A673 (cell line): Measurements from ENCODE around the gene FNDC7. TPM values are rescaled to one million over a fixed set of nuclear protein-coding genes. Genes with fewer than 3 reads are reported as not detected.

Source experiments
- BruUV-seq: library from RNA; stranded (reverse); fragments of 400-500 nt; replicated peaks from 2 replicates; lab custom pipeline; 2021; lab: Mats Ljungman, UMichigan
- CTCF ChIA-PET: fragments of 300-600 bp; sonication (Branson Sonifier 250); formaldehyde crosslinking; loops from one replicate; lab custom pipeline; 2022; ENCODE audit warnings: antibody characterized with exemption; lab: Charles Lee
- POLR2A ChIA-PET: fragments of 300-600 bp; sonication (Branson Sonifier 250); formaldehyde crosslinking; loops from one replicate; lab custom pipeline; 2022; ENCODE audit warnings: antibody characterized with exemption; ENCODE audit not compliant: low non-redundant PET; lab: Charles Lee
- DNase-seq: peaks from one replicate; pipeline ENCODE4 v3.0.0-alpha.2; 2015; ENCODE audit warnings: low spot score
- H3K27ac ChIP-seq: fragments of 200-600 bp; sonication (generic); 2 replicates; pipeline ENCODE4 v1.5.1; 2016; ENCODE audit warnings: mixed run types, low read depth, mild to moderate bottlenecking, mixed read lengths, antibody characterized with exemption, low read length; ENCODE audit not compliant: poor library complexity, severe bottlenecking
- H3K27me3 ChIP-seq: fragments of 200-600 bp; sonication (generic); replicated peaks from 2 replicates; pipeline ENCODE4 v1.6.1; 2017; ENCODE audit warnings: mixed run types, low read depth, mild to moderate bottlenecking, mixed read lengths, antibody characterized with exemption, low read length; ENCODE audit not compliant: insufficient read depth, poor library complexity
- H3K36me3 ChIP-seq: fragments of 200-600 bp; sonication (generic); 2 replicates; pipeline ENCODE4 v1.6.1; 2016; ENCODE audit warnings: mixed run types, mild to moderate bottlenecking, mixed read lengths, antibody characterized with exemption, low read length; ENCODE audit not compliant: insufficient read depth, poor library complexity, severe bottlenecking
- H3K4me1 ChIP-seq: fragments of 200-600 bp; sonication (generic); 2 replicates; pipeline ENCODE4 v1.6.1; 2017; ENCODE audit warnings: mixed run types, mild to moderate bottlenecking, mixed read lengths, antibody characterized with exemption, low read length; ENCODE audit not compliant: insufficient read depth, poor library complexity, severe bottlenecking
- H3K4me3 ChIP-seq: fragments of 200-600 bp; sonication (generic); 2 replicates; pipeline ENCODE4 v1.5.1; 2016; ENCODE audit warnings: low read depth, mixed run types, mild to moderate bottlenecking, mixed read lengths, low read length; ENCODE audit not compliant: poor library complexity, severe bottlenecking
- H3K9me3 ChIP-seq: fragments of 200-600 bp; sonication (generic); 2 replicates; pipeline ENCODE4 v1.6.1; 2016; ENCODE audit warnings: mixed run types, low read depth, mild to moderate bottlenecking, mixed read lengths, antibody characterized with exemption, low read length; ENCODE audit not compliant: poor library complexity, severe bottlenecking
- CTCF ChIP-seq: fragments of 300-800, 200-600 bp; sonication (generic); conservative IDR thresholded peaks from 2 replicates; pipeline ENCODE4 v1.5.1; 2017; ENCODE audit warnings: low read depth, mild to moderate bottlenecking, antibody characterized with exemption, low read length, moderate library complexity, mixed read lengths
- EZH2 ChIP-seq: fragments of 200-600 bp; sonication (generic); IDR thresholded peaks from 2 replicates; pipeline ENCODE4 v1.6.1; 2017; ENCODE audit warnings: borderline replicate concordance, low read depth, mild to moderate bottlenecking, mixed read lengths, antibody characterized with exemption, low read length; ENCODE audit not compliant: poor library complexity, severe bottlenecking
- intact Hi-C: fragments of 100-400 bp; cut with micrococcal nuclease; formaldehyde crosslinking; loops from one replicate; pipeline ENCODE4 v1.10.0; 2022; ENCODE audit not compliant: unreplicated experiment
- total RNA-seq: library from RNA; stranded (reverse); gene quantifications from 2 replicates; pipeline ENCODE4 v1.2.3, GENCODE V29; 2021

FNDC7 gene
- total RNA-seq, 1 experiment from 2014 or later: 0.13 TPM

DNA sequence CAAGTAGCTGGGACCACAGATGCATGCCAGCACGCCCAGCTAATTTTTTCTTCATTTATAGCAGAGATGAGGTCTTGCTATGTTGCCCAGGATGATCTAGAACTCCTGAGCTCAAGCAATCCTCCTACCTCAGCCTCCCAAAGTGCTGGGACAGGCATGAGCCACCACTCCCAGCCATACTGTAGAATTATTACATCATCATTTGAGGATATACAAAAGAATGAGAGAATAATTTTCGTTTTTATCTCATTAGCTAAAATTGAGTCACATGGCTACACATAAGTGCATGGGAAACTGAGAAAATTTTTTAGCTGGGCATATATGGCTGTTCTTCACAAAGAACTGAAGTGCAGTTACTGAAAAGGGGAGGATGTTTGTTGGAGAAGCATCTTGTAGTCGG is 55.0 kb downstream of the FNDC7 start:
- no peak for DNase-seq
- Histone ChIP-seq H3K36me3 (no peaks in the 10 kb centered on the region), H3K27me3 (no peaks in the 10 kb centered on the region), H3K4me1 (peaks cover 4% of the 10 kb centered on the region), H3K9me3 (no peaks in the 10 kb centered on the region), H3K4me3 (no peak overlapping the region), H3K27ac (no peak overlapping the region)
- CTCF ChIA-PET: no interaction called here
- BruUV-seq: no TSS peak
- intact Hi-C loops: no loop called here
- POLR2A ChIA-PET: no interaction called here
- TF ChIP-seq CTCF (no peak), EZH2 (no peak)

DNA sequence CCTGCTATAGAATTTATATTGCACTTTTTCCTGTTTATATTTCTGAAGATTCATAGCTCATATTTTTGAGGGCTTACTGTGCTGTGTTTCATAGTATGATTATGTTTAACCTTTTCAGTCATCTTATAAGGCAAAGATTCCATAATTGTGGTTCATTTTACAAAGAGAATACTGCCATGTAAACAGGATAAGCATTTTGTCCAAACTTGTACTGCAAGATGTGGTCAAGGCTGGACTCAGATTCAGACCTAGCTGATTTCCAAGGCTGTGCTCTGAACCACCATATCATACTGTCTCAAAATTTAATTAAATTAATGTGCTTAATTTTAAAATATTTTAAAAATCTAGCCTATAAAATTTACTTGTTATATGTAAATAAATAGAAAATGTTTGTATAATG is 65.1 kb downstream of the FNDC7 start:
- Histone ChIP-seq H3K4me1 (no peaks in the 10 kb centered on the region), H3K36me3 (peaks cover 5% of the 10 kb centered on the region), H3K9me3 (no peaks in the 10 kb centered on the region), H3K4me3 (no peak overlapping the region), H3K27me3 (no peaks in the 10 kb centered on the region), H3K27ac (no peak overlapping the region)
- POLR2A ChIA-PET: no interaction called here
- CTCF ChIA-PET: no interaction called here
- BruUV-seq: no TSS peak
- intact Hi-C loops: no loop called here
- no peak for TF ChIP-seq CTCF
- TF ChIP-seq EZH2: no peak
- no peak for DNase-seq

- no peaks in the 10 kb centered on the region for H3K27me3 ChIP-seq
- no peaks in the 10 kb centered on the region for H3K4me1 ChIP-seq
- peaks cover 9% of the 10 kb centered on the region for H3K36me3 ChIP-seq
- H3K4me3 ChIP-seq: no peak overlapping the region
- no peak for DNase-seq
- no peaks in the 10 kb centered on the region for H3K9me3 ChIP-seq
- BruUV-seq: no TSS peak
- H3K27ac ChIP-seq: no peak overlapping the region
- ChIA-PET POLR2A (no interaction called here), CTCF (no interaction called here)
- TF ChIP-seq CTCF (no peak), EZH2 (no peak)
- intact Hi-C loops: no loop called here
These were observed 66.7 kb downstream of the FNDC7 start for GRCh38 chr1:108779455-108779854.
